GM21825 (cell line): ENCODE results near the gene FAM89A.
"Not testable (repeated sequence)": the region's sequence is repeated elsewhere in the genome, so short reads cannot be mapped to it uniquely, and the experiment has no call there.

ENCODE experiments used
- ATAC-seq: cut with Tn5 transposase; IDR thresholded peaks from one replicate; pipeline ENCODE4 v1.9.1; 2021; ENCODE audit warnings: mild to moderate bottlenecking, moderate library complexity; ENCODE audit not compliant: unreplicated experiment

The FAM89A gene

DNA sequence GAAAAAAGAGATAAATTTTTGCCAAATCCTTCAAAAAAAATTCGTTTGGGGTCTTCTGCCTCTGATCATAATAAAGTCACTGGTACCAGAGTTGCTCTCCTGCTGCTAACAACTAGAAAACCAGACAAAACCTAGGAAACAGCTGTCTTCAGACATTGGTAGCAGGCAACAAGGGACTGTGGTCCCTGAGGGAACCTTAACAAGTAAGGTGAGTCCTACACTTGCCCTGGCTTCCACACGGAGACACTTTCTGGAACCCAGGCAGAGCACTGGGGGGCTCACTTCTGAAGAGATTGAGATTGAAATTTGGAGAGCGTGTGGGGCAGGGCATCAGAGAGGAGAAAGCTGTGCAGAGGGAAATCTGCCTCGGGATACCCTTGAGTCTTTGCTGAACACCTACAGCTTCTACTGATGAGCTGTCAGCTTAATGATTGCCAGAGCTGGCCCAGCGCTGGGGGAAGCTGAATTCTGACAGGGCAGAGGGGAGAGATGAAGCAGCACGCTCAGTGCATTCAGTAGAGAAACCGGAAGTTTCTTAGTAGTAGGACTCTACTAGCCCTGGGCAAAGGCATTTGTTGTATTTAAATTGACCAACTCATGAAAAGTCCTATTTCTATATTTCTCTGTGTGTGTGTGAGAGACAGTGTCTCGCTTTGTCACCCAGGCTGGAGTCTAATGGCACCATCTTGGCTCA is 18.5 kb upstream of the FAM89A start:
- no peak for ATAC-seq

DNA sequence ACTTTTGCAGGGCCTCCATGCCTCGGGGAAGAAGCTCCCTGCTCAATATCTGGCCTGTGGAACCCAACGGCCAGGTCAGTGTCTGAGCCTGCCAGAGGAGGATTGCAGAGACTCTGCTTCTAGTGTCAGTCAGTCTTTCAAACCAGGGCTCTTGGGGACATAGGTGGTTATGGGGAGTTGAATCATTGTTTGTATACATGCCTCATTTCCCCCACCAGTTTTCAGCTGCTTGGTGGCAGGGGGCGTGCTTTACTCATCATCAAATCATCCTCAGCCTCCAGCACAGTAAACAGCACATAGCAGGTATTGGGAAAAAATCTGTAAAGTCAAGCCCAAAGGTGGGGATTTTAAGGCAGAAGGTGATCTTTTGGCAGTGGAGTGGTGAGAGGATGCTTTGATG is 17.4 kb upstream of the FAM89A start:
- no peak for ATAC-seq

DNA sequence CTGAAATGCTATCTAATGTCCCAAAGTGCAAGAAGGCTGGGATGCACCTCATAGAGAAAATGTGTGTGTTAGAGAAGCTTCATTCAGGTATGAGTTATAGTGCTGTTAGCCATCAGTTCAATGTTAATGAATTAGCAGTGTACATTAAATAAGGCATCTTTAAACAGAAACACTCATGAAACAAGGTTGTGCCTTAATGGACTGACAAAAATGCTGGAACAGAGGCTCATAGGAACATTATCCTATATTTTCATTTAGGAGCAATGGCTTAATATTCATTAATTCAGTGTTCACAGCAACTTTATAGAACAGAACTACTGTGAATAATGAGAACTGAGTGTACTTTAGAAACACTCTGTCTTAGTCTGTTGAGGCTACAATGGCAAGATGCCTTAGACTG is 15.2 kb upstream of the FAM89A start:
- ATAC-seq: no peak

DNA sequence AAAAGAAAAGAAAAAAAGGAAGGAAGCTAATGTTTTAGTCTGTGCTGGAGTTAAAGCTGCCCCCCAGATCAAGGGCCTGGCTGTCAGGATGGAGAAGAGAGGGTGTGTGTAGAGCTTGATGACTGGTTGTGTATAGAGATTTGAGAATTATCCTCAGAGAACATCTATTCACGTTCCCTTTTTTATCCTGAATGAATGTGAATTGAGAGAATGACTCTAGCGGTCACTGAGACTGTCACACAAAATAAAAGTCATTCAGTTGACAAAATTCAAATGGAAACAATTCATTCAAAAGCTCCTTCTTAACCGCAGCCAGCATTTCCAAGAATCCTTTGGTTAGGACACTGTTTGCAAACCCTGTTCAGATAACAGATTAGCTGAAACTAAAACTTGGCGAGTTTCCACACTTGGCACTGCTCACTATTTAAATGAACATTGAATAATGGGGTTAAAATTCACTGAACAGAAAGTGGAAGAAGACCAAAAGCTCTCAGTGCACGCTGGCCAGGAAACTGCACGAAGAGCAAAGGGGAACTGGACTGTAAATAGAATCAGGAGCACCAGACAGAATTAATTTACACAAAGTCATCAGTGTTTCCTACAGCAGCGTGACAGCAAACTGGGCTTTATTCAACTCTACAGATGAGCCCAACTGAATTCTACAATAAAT is 13.6 kb upstream of the FAM89A start:
- ATAC-seq: peak; percentile 60

DNA sequence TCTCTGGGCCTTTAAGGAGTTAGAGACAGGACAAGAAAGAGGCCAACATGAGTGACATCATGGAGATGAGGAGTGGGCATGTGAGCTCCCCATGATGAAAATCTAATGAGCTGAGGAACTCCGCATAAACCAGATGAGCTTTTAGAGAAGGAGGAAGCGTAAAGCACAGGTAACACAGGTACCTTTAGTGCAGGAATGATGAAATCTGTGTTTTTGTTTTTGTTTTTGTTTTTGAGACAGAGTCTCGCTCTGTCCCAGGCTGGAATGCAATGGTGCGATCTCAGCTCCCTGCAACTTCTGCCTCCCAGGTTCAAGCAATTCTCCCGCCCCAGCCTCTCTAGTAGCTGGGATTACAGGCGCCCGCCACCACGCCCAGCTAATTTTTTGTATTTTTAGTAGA is 12.7 kb upstream of the FAM89A start:
- no peak for ATAC-seq

DNA sequence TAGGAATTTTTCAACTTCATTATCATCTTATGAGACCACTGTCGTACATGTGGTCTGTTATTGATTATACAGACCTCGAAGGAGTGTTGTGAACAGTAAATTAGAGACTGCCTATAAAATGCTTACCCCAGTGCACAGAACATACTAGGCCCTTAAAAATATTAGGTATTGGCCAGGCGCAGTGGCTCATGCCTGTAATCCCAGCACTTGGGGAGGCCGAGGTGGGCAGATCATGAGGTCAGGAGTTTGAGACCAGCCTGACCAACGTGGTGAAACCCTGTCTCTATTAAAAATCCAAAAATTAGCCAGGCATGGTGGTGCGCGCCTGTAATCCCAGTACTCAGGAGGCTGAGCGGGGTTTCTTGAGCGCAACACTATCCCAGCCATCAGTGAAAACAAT is 10.9 kb upstream of the FAM89A start:
- not testable (repeated sequence) for ATAC-seq

DNA sequence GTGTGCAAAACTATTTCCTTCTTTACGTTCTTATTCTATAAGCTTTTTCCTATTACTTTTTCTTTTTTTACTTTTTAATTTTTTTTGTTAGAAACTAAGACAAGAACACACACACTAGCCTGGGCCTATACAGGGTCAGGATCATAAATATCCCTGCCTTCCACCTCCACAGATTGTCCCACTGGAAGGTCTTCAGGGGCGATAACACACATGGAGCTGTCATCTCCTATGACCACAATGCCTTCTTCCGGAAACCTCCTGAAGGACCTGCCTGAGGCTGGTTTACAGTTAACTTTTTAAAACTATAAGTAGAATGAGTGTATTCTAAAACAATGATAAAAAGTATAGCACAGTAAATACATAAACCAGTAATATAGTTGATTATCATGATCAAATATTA is 10.3 kb upstream of the FAM89A start:
- ATAC-seq: no peak

DNA sequence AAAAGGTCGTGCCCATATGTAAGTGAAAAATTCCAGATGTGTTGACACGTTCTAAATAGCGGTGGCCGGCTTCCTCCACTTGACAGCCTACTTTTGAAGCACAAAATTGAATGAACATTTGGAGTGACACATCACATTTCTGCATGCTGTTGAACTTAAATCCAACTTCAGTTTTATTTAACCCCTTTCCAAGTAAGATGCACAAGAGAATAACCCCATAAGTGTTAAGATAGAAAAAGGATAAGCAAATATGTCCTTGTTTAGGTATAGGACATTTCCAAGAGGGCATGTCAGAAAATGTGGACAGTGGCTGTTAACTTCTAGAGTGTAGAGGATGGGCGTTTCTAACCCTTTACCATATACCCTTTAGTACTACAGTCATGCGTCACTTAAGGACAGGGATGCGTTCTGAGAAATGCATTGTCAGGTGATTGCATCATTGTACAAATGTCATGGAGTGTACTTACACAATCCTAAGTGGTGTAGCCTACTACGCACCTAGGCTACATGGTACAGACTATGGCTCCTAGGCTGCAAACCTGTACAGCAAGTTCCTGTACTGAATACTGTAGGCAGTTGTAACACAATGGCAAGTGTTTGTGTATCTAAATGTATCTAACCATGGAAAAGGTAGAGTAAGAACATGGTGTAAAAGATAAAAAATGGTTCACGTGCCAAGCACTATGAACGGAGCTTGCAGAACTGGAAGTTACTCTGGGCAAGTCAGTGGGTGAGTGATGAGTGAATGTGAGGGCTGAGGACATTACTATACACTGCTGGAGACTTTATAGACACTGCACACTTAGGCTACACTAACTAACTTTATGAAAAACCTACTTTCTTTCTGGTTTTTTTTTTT is 9.3 kb upstream of the FAM89A start:
- no peak for ATAC-seq

DNA sequence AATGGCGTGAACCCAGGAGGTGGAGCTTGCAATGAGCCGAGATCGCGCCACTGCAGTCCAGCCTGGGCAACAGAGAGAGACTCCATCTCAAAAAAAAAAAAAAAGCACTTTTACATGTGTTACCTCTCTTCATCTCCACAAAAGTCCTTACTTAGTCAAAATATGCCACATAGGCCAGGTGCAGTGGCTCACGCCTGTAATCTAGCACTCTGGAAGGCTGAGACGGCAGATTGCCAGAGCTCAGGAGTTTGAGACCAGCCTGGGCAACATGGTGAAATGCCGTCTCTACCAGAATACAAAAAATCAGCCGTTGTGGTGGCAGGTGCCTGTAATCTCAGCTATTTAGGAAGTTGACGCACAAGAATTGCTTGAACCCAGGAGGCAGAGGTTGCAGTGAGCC is 8.4 kb upstream of the FAM89A start:
- ATAC-seq: not testable (repeated sequence)

DNA sequence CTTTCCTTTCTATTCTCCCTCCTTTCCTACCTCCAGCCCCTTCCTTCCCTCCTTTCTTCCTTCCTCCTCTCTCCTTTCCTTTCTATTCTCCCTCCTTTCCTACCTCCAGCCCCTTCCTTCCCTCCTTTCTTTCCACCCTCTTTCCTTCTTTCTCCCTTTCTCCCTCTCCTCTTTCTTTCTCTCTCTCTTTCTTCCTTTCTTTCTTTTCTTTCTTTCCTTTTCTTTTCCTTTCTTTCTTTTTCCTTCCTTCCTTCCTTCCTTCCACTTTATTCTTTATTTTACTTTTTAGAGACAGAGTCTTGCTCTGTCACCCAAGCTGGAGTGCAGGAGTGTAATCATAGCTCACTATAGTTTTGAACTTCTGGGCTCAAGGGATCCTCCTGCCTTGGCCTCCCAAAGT is 7.5 kb upstream of the FAM89A start:
- not testable (repeated sequence) for ATAC-seq

DNA sequence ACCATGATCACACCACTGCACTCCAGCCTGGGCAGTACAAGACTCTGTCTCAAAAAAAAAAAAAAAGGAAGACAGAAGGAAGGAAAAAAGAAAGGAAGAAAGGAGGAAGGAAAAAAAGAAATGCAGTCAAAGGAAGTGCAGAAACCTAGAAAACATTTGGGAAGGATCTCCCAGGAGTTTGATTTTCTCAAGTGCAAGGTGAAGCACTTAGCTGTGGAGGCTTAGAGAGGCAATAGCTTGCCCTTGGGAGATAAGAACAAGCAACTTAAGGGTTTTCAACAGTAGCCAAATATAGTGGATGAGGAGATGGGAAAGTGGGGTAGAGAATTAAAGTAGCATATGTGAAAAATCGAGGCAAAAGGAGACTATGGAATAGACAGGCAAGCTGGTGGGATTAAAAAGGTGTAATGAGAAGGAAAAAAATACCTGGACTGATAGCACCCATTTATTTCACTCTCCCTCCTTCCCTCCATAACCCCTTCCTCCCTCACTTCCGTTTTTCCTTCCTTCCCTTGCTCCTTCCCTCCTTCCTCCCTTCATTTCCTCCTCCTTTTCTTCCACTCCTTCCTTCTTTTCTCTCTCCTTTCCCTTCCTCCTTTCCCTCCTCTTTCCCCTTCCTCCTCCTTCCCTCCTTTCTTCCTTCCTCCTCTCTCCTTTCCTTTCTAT is 6.8 kb upstream of the FAM89A start:
- ATAC-seq: no peak

DNA sequence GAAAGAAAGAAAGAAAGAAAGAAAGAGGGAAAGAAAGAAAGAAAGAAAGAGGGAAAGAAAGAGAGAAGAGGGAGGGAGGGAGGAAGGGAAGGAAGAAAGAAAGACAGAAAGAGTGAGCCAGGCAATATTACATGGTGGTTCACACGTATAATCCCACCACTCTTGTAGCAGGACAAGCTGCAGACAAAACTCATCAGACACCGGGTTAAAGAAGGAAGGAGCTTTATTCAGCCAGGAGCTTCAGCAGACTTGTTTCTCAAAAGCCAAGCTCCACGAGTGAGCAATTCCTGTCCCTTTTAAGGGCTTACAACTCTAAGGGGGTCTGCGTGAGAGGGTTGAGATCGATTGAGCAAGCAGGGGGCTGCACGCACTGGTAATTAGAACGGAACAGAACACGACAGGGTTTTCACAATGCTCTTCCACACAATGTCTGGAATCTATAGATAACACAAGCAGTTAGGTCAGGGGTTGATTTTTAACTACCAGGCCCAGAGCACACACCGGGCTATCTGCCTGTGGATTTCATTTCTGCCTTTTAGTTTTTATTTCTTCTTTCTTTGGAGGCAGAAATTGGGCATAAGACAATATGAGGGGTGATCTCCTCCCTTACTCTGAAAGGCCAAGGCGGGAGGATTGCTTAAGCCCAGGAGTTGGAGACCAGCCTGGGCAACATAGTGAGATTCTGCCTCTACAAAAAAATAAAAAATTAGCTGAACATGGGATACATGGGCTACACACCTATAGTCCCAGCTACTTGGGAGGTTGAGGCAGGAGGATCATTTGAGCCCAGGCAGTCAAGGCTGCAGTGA is 6.1 kb upstream of the FAM89A start:
- not testable (repeated sequence) for ATAC-seq

DNA sequence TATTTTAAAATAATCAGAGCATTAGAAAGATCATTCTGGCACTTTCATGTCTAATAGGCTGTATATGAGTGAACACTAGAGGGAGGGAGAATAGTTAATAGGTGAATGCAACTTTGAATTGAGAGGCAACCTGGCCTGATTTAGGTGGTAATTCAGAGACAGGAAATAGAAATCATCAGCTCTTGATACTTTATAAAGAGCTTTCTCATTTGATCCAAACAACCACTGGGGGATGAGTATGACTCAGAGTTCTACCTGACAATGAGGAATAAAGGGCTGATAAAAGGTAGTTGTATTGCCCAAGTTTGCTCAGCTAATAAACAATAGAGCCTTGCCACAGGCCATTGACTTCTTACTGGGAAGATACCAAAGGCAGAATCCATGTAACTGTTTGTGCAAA is 5.2 kb upstream of the FAM89A start:
- ATAC-seq: no peak

DNA sequence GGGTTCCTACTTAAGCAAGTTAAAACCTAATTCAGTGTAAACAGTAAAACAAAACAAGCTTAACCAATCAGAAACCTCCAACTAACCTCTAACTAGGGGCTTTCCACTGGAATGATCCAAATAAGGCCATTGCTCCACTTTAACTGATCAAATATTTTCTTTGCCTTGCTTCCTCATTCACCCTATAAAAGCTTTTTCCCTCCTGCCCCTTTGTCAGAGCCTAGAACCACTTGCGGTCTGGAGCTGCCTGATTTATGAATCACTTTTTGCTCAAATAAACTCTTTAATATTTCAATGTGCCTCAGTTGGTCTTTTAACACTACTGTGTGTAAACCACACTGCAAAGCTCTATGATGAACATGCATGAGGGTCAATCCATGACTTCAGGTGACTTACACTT is 4.5 kb upstream of the FAM89A start:
- no peak for ATAC-seq

DNA sequence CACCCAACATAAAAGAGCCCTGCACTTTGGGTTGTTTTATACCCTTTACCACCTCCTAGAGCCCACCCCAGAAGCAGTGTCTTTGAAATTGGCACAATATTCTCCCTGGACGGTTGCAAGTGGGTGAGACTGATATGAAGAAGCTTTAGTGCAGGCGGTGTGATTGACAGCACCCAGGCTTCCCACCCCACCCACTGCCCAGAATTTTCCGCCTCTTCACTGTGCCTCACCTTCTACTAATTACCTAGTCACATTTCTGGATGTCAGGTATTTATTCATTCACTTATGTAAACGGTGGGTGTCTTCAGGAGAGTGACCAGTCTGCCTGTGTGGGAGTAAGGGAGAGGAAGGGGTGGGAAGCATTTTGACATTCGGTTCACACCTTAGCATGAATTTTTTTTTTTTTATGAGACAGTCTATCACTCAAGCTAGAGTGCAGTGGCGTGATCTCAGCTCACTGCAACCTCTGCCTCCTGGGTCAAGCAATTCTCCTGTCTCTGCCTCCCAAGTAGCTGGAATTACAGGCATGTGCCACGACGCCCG is 1.7 kb upstream of the FAM89A start:
- no peak for ATAC-seq

DNA sequence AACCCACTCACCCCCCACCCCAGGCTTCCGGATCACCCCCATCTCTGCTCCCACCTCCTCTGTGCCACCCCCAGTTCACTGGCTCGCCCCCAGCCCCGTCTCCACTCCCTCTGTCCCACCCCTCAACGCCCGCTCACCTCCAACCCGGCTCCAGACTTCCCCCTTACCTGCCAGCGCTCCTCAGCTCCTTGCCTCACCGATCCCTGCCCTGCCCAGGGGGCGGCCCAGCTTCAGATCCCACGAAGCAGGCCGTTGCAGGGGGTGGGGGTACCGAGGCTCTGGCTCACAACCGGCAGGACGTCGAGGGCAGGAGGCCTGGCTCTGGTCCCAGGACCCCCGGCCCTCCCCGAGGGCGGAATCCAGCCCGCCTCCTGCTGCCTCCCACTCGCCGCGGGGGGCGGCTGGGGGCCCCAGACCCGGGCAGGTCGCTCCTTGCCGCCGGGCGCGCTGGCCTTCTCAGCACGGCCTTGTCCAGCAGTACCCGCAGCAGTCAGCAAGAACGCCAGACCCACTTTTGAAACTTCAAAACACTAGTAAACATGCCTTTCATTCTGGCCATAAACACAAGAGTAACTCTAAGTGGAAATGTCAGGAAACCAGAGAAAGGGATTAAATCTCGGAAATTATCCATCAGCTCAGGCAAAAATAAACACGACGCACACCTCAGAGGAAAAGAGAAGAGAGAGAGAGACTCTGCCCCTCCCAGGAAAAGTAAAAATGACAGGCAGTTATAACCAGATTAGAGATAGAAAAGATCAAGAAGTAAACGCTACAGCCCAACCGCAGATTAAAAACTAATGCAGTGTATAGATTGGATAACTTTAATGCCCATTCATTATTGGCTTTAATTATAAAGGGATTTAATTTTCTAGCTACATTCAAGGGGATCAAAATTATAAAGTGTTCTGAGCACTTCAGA is 1.0 kb upstream of the FAM89A start:
- no peak for ATAC-seq

DNA sequence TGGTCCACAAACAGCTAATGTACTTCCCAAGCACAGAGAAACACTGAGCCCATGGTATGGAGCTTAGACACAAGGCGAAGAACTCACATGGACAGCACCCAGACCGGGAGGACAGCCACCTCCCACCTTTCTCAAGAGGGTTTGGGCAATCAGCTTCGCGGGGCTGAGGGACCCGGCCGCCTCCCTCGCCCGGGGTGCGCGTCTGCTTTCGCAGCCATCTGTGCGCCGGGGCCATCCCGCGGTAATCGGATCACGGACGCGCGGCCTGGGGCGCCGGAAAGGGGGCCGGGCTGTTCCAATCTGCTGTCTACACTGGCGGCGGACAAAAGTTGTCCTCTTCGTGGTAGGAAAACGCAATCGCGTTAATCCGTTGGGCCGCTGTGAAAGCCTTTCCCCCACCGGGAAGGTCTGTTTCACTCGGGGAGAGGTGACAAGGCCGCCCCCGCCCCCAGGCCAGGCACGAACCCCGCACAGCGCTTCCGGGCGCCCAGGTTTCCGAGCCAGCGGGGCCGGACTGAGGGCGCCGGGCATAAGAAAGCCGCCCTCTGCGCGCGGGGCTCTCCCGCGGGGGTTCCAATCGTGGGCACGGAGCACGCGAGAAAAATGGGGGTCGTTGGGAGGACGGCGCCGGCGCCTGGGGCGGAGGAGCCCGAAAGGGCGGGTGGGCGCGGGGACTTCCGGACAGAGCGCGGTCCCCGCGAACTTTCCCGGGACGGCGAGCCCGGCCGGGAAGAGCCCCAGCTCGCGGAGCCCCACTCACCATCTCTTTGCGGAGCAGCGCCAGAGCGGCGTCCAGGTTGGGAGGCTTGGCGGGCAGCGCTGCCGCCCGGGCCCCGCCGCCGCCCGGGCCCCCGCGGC is 664 bp downstream of the FAM89A start:
- ATAC-seq: peak; percentile 38
